GM12878 (cell line): ENCODE data around the gene OPA1. TPM values are rescaled to one million over a fixed set of nuclear protein-coding genes. Genes with fewer than 3 reads are reported as not detected.

Source experiments
- ATAC-seq: fragments of 200-7000 bp; cut with Tn5 transposase; 3 replicates; pipeline ENCODE4 v1.9.1; 2020; ENCODE audit warnings: mild to moderate bottlenecking, moderate library complexity
- BruUV-seq: library from RNA; stranded (reverse); fragments of 400-500 nt; replicated peaks from 2 replicates; lab custom pipeline; 2021; lab: Mats Ljungman, UMichigan
- CTCF ChIA-PET: fragments of 300-600 bp; sonication (Branson Sonifier 250); formaldehyde crosslinking; extraction: SDS; loops from one replicate; lab custom pipeline; 2021; ENCODE audit warnings: inconsistent platforms; lab: Yijun Ruan, JAX
- POLR2A ChIA-PET: fragments of 350-600 bp; formaldehyde crosslinking; extraction: SDS; loops from one replicate; lab custom pipeline; 2021; ENCODE audit warnings: inconsistent platforms; lab: Charles Lee
- RAD21 ChIA-PET: fragments of 300-600 bp; sonication (Branson Sonifier 250); formaldehyde crosslinking; loops from one replicate; lab custom pipeline; 2023; ENCODE audit warnings: antibody characterized with exemption; ENCODE audit not compliant: unreplicated experiment; lab: Charles Lee
- SMC1A ChIA-PET: fragments of 300-600 bp; sonication (Branson Sonifier 250); formaldehyde crosslinking; loops from one replicate; lab custom pipeline; 2023; ENCODE audit not compliant: unreplicated experiment, uncharacterized antibody; lab: Charles Lee
- DNase-seq: peaks from one replicate; pipeline ENCODE4 v3.0.0-alpha.2; 2011; ENCODE audit warnings: low read depth, low spot score
- FAIRE-seq: peaks from 3 replicates; lab custom pipeline; 2011; peaks lifted over from hg19 to GRCh38; lab: Jason Lieb, UNC
- H2AFZ ChIP-seq: 2 replicates; pipeline ENCODE4 v1.6.0; 2011; ENCODE audit warnings: low read depth, low read length, control low read depth; ENCODE audit not compliant: control insufficient read depth
- H3K27ac ChIP-seq: 2 replicates; pipeline ENCODE4 v1.5.1; 2011; ENCODE audit warnings: control low read depth; ENCODE audit not compliant: control insufficient read depth, insufficient read depth
- H3K27me3 ChIP-seq, 2 experiments: replicated peaks in 1 of 2; 2 replicates each; pipeline versions ENCODE4 v1.6.0 to v1.6.1; 2011; ENCODE audit warnings: low read length in 1 of 2; ENCODE audit not compliant: control insufficient read depth in 2 of 2, insufficient read depth in 2 of 2
- H3K36me3 ChIP-seq, 2 experiments: 2 replicates each; pipeline ENCODE4 v1.5.1; 2011; ENCODE audit warnings: low read length in 1 of 2; ENCODE audit not compliant: control insufficient read depth in 2 of 2, insufficient read depth in 2 of 2
- H3K4me1 ChIP-seq: 2 replicates; pipeline ENCODE4 v1.6.1; 2011; ENCODE audit warnings: mild to moderate bottlenecking, low read length, moderate library complexity, mixed read lengths; ENCODE audit not compliant: control insufficient read depth, insufficient read depth
- H3K4me2 ChIP-seq: 2 replicates; pipeline ENCODE4 v1.6.0; 2011; ENCODE audit warnings: control low read depth; ENCODE audit not compliant: control insufficient read depth, insufficient read depth
- H3K4me3 ChIP-seq: fragments of 200-600 bp; sonication (generic); 2 replicates; pipeline ENCODE4 v1.5.1; 2016
- H3K79me2 ChIP-seq: 2 replicates; pipeline ENCODE4 v1.6.0; 2011; ENCODE audit warnings: low read length; ENCODE audit not compliant: control insufficient read depth, insufficient read depth
- H3K9ac ChIP-seq: 2 replicates; pipeline ENCODE4 v1.8.0; 2011; ENCODE audit warnings: low read length, control low read depth, mixed read lengths; ENCODE audit not compliant: control insufficient read depth, insufficient read depth
- H3K9me3 ChIP-seq: replicated peaks from 3 replicates; pipeline ENCODE4 v1.5.1; 2011; ENCODE audit warnings: mild to moderate bottlenecking, low read length; ENCODE audit not compliant: control insufficient read depth, insufficient read depth
- H4K20me1 ChIP-seq: 2 replicates; pipeline ENCODE4 v1.6.0; 2011; ENCODE audit not compliant: control insufficient read depth, insufficient read depth
- CBX3 ChIP-seq: fragments of 200-600 bp; sonication (generic); IDR thresholded peaks from 2 replicates; pipeline ENCODE4 v1.6.1; 2016; ENCODE audit warnings: low read depth, borderline replicate concordance
- CHD2 ChIP-seq: IDR thresholded peaks from 2 replicates; pipeline ENCODE4 v1.6.1; 2011; ENCODE audit warnings: low read depth, low read length, improper control_type of control experiment, borderline replicate concordance
- CUX1 ChIP-seq: IDR thresholded peaks from 2 replicates; pipeline ENCODE4 v1.6.1; 2012; ENCODE audit warnings: improper control_type of control experiment, low read depth, low read length; ENCODE audit not compliant: insufficient replicate concordance
- IRF3 ChIP-seq: fragments of 450-650 bp; IDR thresholded peaks from 2 replicates; pipeline ENCODE4 v1.6.1; 2014; ENCODE audit warnings: mild to moderate bottlenecking
- LARP7 ChIP-seq: fragments of 450-650 bp; IDR thresholded peaks from 2 replicates; pipeline ENCODE4 v1.6.1; 2017; ENCODE audit warnings: mild to moderate bottlenecking
- MAX ChIP-seq: IDR thresholded peaks from 2 replicates; pipeline ENCODE4 v1.6.1; 2012; ENCODE audit warnings: low read depth, low read length, improper control_type of control experiment
- MLLT1 ChIP-seq: fragments of 450-650 bp; IDR thresholded peaks from 2 replicates; pipeline ENCODE4 v1.6.1; 2016; ENCODE audit warnings: mild to moderate bottlenecking
- NKRF ChIP-seq: fragments of 450-650 bp; conservative IDR thresholded peaks from 2 replicates; pipeline ENCODE4 v1.6.1; 2017; ENCODE audit warnings: mild to moderate bottlenecking, moderate library complexity
- NR2F1 ChIP-seq: fragments of 450-650 bp; conservative IDR thresholded peaks from 2 replicates; pipeline ENCODE4 v1.6.1; 2017; ENCODE audit warnings: mild to moderate bottlenecking
- RB1 ChIP-seq: fragments of 450-650 bp; formaldehyde crosslinking; IDR thresholded peaks from 2 replicates; pipeline ENCODE4 v1.6.1; 2017; ENCODE audit warnings: mild to moderate bottlenecking, borderline replicate concordance
- RCOR1 ChIP-seq: conservative IDR thresholded peaks from 2 replicates; pipeline ENCODE4 v1.6.1; 2012; ENCODE audit warnings: low read depth, low read length, improper control_type of control experiment
- WGBS: methylation state at CpG from one replicate; pipeline ENCODE4 v1.1.6; 2016; ENCODE audit warnings: low lambda C conversion rate; ENCODE audit not compliant: insufficient replicate concordance, insufficient coverage; ENCODE audit errors: missing lambda C conversion rate; 5-methylcytosine and 5-hydroxymethylcytosine counted together
- in situ Hi-C: fragments of 300-500 bp; cut with MboI; formaldehyde crosslinking; loops from 9 replicates; pipeline ENCODE4 v1.14.3; 2018; ENCODE audit warnings: mixed read lengths
- intact Hi-C: fragments of 100-400 bp; cut with micrococcal nuclease; formaldehyde crosslinking; loops from one replicate; pipeline ENCODE4 v1.14.2; 2022; ENCODE audit not compliant: unreplicated experiment
- polyA plus RNA-seq, 11 experiments: library from polyadenylated mRNA; depleted of rRNA in 4 of 11; unstranded in 6 of 11; stranded (reverse) in 5 of 11; fragments of >200 nt; fragmentation: Nextera tagmentation in 4 of 11; fragmentation: Illumina TruSeq in 1 of 11; extraction: Ambion mirVana in 4 of 11; extraction: Trizol in 1 of 11; gene quantifications; 1 replicate in 1 of 11; 2 replicates in 10 of 11; pipeline versions ENCODE4 v1.2.1 to v1.2.3, GENCODE V29; 2011 to 2016; ENCODE audit warnings: inconsistent platforms in 2 of 11, missing spikeins in 2 of 11, low read depth in 1 of 11
- total RNA-seq, 4 experiments: library from RNA; depleted of rRNA in 3 of 4; stranded (reverse); fragments of >200 nt in 3 of 4; fragmentation: Illumina TruSeq in 1 of 4; extraction: Trizol in 1 of 4; gene quantifications; 2 replicates each; pipeline versions ENCODE4 v1.2.1 to v1.2.3, GENCODE V29; 2013 to 2021
- TF ChIP-seq, protein P1 (sequence below): IDR thresholded peaks from 2 replicates; pipeline ENCODE4 v1.6.1; 2012; ENCODE audit warnings: low read depth, low read length, improper control_type of control experiment

The OPA1 gene
- total and polyA plus RNA-seq, 10 of the 15 experiments (the other 5 are each of a cell fraction or from before 2014, with no cell fraction given) = 14.7 to 108 (median 59.3) TPM

DNA sequence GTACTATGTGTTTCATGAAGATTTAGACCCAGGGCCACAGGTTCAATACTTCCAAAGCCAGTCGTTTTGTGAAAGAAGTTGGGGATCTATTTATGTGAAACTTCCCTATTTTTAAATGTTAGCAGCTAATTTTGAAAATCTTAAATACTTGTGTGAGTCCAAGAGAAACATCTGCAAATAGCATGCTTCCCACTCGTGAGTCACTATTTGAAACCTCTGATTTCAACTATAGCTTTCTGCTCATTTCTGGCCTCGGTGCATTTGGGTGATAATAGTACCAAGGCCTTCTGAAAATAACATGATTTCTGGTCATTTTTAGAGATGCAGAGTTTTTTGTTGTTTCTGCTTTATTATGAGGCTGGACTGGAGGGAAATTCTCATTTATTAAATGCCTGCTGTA, 110.0 kb downstream of the OPA1 start:
- Histone ChIP-seq H3K4me3 (no peak overlapping the region), H3K4me1 (peaks cover 13% of the 10 kb centered on the region), H3K4me2 (no peak overlapping the region), H4K20me1 (no peaks in the 10 kb centered on the region), H3K27me3 (no peaks in the 10 kb centered on the region), H3K9me3 (no peaks in the 10 kb centered on the region), H3K9ac (no peak overlapping the region), H3K36me3 (no peaks in the 10 kb centered on the region), H3K27ac (no peak overlapping the region), H2AFZ (no peak overlapping the region), H3K79me2 (no peaks in the 10 kb centered on the region)
- intact Hi-C loops = no loop called here
- CTCF ChIA-PET = interaction anchor here (0.7 to 1.3 kb wide), 3 partner anchors 39 to 607 kb away, joined by 3 to 4 read pairs (median 3); no protein-coding TSS in a partner anchor
- in situ Hi-C loops = no loop called here
- ATAC-seq (no peak), FAIRE-seq (no peak), DNase-seq (no peak)
- SMC1A ChIA-PET = interaction anchor here (0.7 to 1.5 kb wide), 2 partner anchors 39 to 65 kb away, joined by 3 to 7 read pairs; no protein-coding TSS in a partner anchor
- BruUV-seq = no TSS peak
- POLR2A ChIA-PET = interaction anchor here (0.9 kb wide), 1 partner anchor 29 kb away, joined by 4 read pairs; no protein-coding TSS in a partner anchor
- RAD21 ChIA-PET = interaction anchor here (1.1 to 1.2 kb wide), 2 partner anchors 15 to 40 kb away, joined by 4 to 5 read pairs; no protein-coding TSS in a partner anchor
- WGBS = 43% methylated on average over 3 of the region's 3 CpGs
- TF ChIP-seq MAX = no peak
- TF ChIP-seq IRF3 = no peak
- TF ChIP-seq LARP7 = no peak
- no peak for TF ChIP-seq CHD2
- TF ChIP-seq NR2F1 = no peak
- TF ChIP-seq MLLT1 = no peak
- TF ChIP-seq, protein P1, sequence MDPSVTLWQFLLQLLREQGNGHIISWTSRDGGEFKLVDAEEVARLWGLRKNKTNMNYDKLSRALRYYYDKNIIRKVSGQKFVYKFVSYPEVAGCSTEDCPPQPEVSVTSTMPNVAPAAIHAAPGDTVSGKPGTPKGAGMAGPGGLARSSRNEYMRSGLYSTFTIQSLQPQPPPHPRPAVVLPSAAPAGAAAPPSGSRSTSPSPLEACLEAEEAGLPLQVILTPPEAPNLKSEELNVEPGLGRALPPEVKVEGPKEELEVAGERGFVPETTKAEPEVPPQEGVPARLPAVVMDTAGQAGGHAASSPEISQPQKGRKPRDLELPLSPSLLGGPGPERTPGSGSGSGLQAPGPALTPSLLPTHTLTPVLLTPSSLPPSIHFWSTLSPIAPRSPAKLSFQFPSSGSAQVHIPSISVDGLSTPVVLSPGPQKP = no peak
- TF ChIP-seq NKRF = no peak
- no peak for TF ChIP-seq RB1
- no peak for TF ChIP-seq RCOR1
- TF ChIP-seq CUX1 = no peak
- TF ChIP-seq CBX3 = no peak
